COR-L47 (cell line): Measurements from ENCODE around the gene GJB4.
A peak's percentile ranks its signal among the peaks of the same experiment; 100 is the strongest.

Source experiments
- DNase-seq: peaks from one replicate; lab custom pipeline; 2025; lab: John Stamatoyannopoulos, UW

The GJB4 gene

GRCh38 chr1:34778381-34778780 lies 18.8 kb downstream of the GJB4 start:
- DNase-seq, result no peak

GRCh38 chr1:34779005-34779404 lies 19.5 kb downstream of the GJB4 start:
- DNase-seq, result no peak

- no peak for DNase-seq
Measured at GRCh38 chr1:34779526-34779925, 20.0 kb downstream of the GJB4 start.

GRCh38 chr1:34779962-34780361 lies 20.4 kb downstream of the GJB4 start:
- no peak for DNase-seq

GRCh38 chr1:34780528-34780927 lies 21.0 kb downstream of the GJB4 start:
- DNase-seq, result no peak

GRCh38 chr1:34781071-34781843 lies 21.7 kb downstream of the GJB4 start, which contains the start of gene GJB3:
TSS of gene GJB3 (plus strand) at chr1:34781214. CDS start at chr1:34784763, 3,549 bp downstream.
- no peak for DNase-seq

- DNase-seq, result no peak
Measured at GRCh38 chr1:34781844-34782391, 22.4 kb downstream of the GJB4 start.

GRCh38 chr1:34784751-34785221 lies 25.2 kb downstream of the GJB4 start:
- DNase-seq, result no peak

GRCh38 chr1:34785231-34785874 lies 25.8 kb downstream of the GJB4 start:
- DNase-seq, result no peak

GRCh38 chr1:34785875-34786470 lies 26.4 kb downstream of the GJB4 start:
- no peak for DNase-seq

GRCh38 chr1:34786521-34787325 lies 27.2 kb downstream of the GJB4 start:
- peak; percentile 66 for DNase-seq

- no peak for DNase-seq
Measured at GRCh38 chr1:34787461-34788420, 28.2 kb downstream of the GJB4 start.

- DNase-seq, result no peak
Measured at GRCh38 chr1:34790985-34791384, 31.4 kb downstream of the GJB4 start.

GRCh38 chr1:34792424-34792823 lies 32.9 kb downstream of the GJB4 start:
- no peak for DNase-seq

GRCh38 chr1:34792868-34793727 lies 33.6 kb downstream of the GJB4 start, which contains the start of gene GJA4:
TSS of gene GJA4 (plus strand) at chr1:34792999. CDS start at chr1:34794214, 1,215 bp downstream.
- DNase-seq, result no peak

- no peak for DNase-seq
Measured at GRCh38 chr1:34794001-34794789, 34.7 kb downstream of the GJB4 start.

- no peak for DNase-seq
Measured at GRCh38 chr1:34794790-34795180, 35.2 kb downstream of the GJB4 start.

GRCh38 chr1:34795916-34796315 lies 36.4 kb downstream of the GJB4 start:
- DNase-seq, result no peak

GRCh38 chr1:34796990-34797389 lies 37.5 kb downstream of the GJB4 start:
- DNase-seq, result no peak
